ENCODE data around the gene GTF3C2. TPM values are rescaled to one million over a fixed set of nuclear protein-coding genes. Genes with fewer than 3 reads are reported as not detected.

GTF3C2 gene
- total and polyA plus RNA-seq, 2 of the 13 experiments (the other 11 are each of a cell fraction or from before 2014, with no cell fraction given): 77.5 to 130 TPM

- TF ChIP-seq MIER3 (CRISPR knock-in tag; IDR thresholded peaks at IDR 0.05; ENCODE audit: borderline replicate concordance) (peak; percentile 97; the same call in 1 of the 2 replicates), TERF1 (CRISPR knock-in tag; IDR thresholded peaks at IDR 0.05) (peak; percentile 76; the same call in 1 of the 2 replicates), HIC2 (CRISPR knock-in tag; IDR thresholded peaks at IDR 0.05; ENCODE audit: low read depth) (peak; percentile 63), MAFK (conservative IDR thresholded peaks at IDR 0.05 in 1 of 2, IDR thresholded peaks at IDR 0.05 in 1 of 2; ENCODE audit: low read length in 2 of 2) (no peak), SMARCC2 (IDR thresholded peaks at IDR 0.05) (no peak), ZNF816 (CRISPR knock-in tag; IDR thresholded peaks at IDR 0.05; ENCODE audit: borderline replicate concordance) (peak; percentile 86; the same call in 1 of the 2 replicates), SIN3A (IDR thresholded peaks at IDR 0.05; ENCODE audit: borderline replicate concordance, low read depth, low read length) (peak; percentile 84), ZMAT5 (CRISPR knock-in tag; IDR thresholded peaks at IDR 0.05; ENCODE audit: borderline replicate concordance, low read depth) (no peak), BCL6 (CRISPR knock-in tag; IDR thresholded peaks at IDR 0.05) (peak; percentile 43; the same call in 1 of the 2 replicates), ZNF724P (CRISPR knock-in tag; IDR thresholded peaks at IDR 0.05; ENCODE audit: borderline replicate concordance) (peak; percentile 97), ZNF484 (CRISPR knock-in tag; IDR thresholded peaks at IDR 0.05; ENCODE audit: borderline replicate concordance, low read depth) (0 out of 2 replicates have a peak, but pooled peaks have one; percentile 51), SCMH1 (CRISPR knock-in tag; IDR thresholded peaks at IDR 0.05; ENCODE audit: borderline replicate concordance) (no peak), ZFP37 (CRISPR knock-in tag; IDR thresholded peaks at IDR 0.05; ENCODE audit: borderline replicate concordance) (peak; percentile 89; the same call in 1 of the 2 replicates), MTA1 (CRISPR knock-in tag; IDR thresholded peaks at IDR 0.05; ENCODE audit: borderline replicate concordance) (peak; percentile 97), RNF2 (conservative IDR thresholded peaks at IDR 0.05; ENCODE audit: low read depth) (no peak), IKZF1 (IDR thresholded peaks at IDR 0.05) (no peak), AFF4 (CRISPR knock-in tag; IDR thresholded peaks at IDR 0.05) (peak; percentile 35; the same call in 1 of the 2 replicates), ZMYM4 (CRISPR knock-in tag; IDR thresholded peaks at IDR 0.05) (peak; percentile 97), ZBTB37 (CRISPR knock-in tag; IDR thresholded peaks at IDR 0.05) (no peak), ZNF720 (CRISPR knock-in tag; IDR thresholded peaks at IDR 0.05) (no peak), NPAS2 (CRISPR knock-in tag; IDR thresholded peaks at IDR 0.05; ENCODE audit: borderline replicate concordance) (no peak)
Measured at GRCh38 chr2:27370026-27370815, 13.7 kb upstream of the GTF3C2 start, which contains the start of the genes EIF2B4 and SNX17 (continued).
